Measurements from ENCODE around the gene CAST.

CAST gene

GRCh38 chr5:96675882-96676281, 13.7 kb downstream of the CAST start:
- no peak for DNase-seq

- DNase-seq: no peak
These were observed 15.3 kb downstream of the CAST start for GRCh38 chr5:96677496-96677895.

- DNase-seq: no peak
These were observed 17.1 kb downstream of the CAST start for GRCh38 chr5:96679293-96679692.

GRCh38 chr5:96680759-96681470, 18.7 kb downstream of the CAST start:
- DNase-seq: no peak

GRCh38 chr5:96683392-96683791, 21.2 kb downstream of the CAST start:
- no peak for DNase-seq

- DNase-seq: no peak
These were observed 21.6 kb downstream of the CAST start for GRCh38 chr5:96683810-96684209.

GRCh38 chr5:96687080-96687479, 24.9 kb downstream of the CAST start:
- no peak for DNase-seq

GRCh38 chr5:96687812-96688453, 25.8 kb downstream of the CAST start:
- peak; percentile 53 for DNase-seq

GRCh38 chr5:96690861-96691260, 28.7 kb downstream of the CAST start:
- no peak for DNase-seq

- DNase-seq: peak; percentile 17
These were observed 29.5 kb downstream of the CAST start for GRCh38 chr5:96691503-96692303.

- peak; percentile 46 for DNase-seq
These were observed 30.3 kb downstream of the CAST start for GRCh38 chr5:96692441-96692840.

- peak; percentile 54 for DNase-seq
These were observed 37.1 kb downstream of the CAST start for GRCh38 chr5:96699186-96699820.

- peak; percentile 98 for DNase-seq
These were observed 40.6 kb downstream of the CAST start for GRCh38 chr5:96702503-96703383.

- DNase-seq: peak; percentile 13
These were observed 41.3 kb downstream of the CAST start for GRCh38 chr5:96703384-96703920.

- DNase-seq: no peak
These were observed 41.8 kb downstream of the CAST start for GRCh38 chr5:96703995-96704394.

- DNase-seq: no peak
These were observed 44.4 kb downstream of the CAST start for GRCh38 chr5:96706433-96707111.

- DNase-seq: no peak
These were observed 46.4 kb downstream of the CAST start for GRCh38 chr5:96708600-96708999.

- peak; percentile 75 for DNase-seq
These were observed 47.1 kb downstream of the CAST start for GRCh38 chr5:96709152-96709821.

- DNase-seq: no peak
These were observed 50.0 kb downstream of the CAST start for GRCh38 chr5:96712100-96712746.

- no peak for DNase-seq
These were observed 52.3 kb downstream of the CAST start for GRCh38 chr5:96714450-96714849.
